AG04449 (cell line): ENCODE measurements around the gene DENND1C.

Source experiments
- CTCF ChIA-PET: fragments of 350-600 bp; formaldehyde crosslinking; extraction: SDS; loops from one replicate; lab custom pipeline; 2021; ENCODE audit warnings: antibody characterized with exemption; lab: Yijun Ruan, JAX
- POLR2A ChIA-PET: fragments of 400-600, 350-600 bp; formaldehyde crosslinking; extraction: SDS; loops from one replicate; lab custom pipeline; 2020; ENCODE audit warnings: antibody characterized with exemption, inconsistent platforms; lab: Yijun Ruan, JAX
- DNase-seq: peaks from one replicate; pipeline ENCODE4 v3.0.0-alpha.2; 2010; ENCODE audit warnings: low read depth, low spot score
- H3K4me3 ChIP-seq: 2 replicates; pipeline ENCODE4 v1.5.1; 2011; ENCODE audit warnings: low read depth, mild to moderate bottlenecking, control low read depth, low read length
- TF ChIP-seq, protein P1 (sequence below): IDR thresholded peaks from one replicate; pipeline ENCODE4 v1.5.1; 2011; ENCODE audit warnings: mild to moderate bottlenecking, moderate library complexity, low read length, control low read depth, inconsistent platforms; ENCODE audit not compliant: insufficient read depth; ENCODE audit errors: missing control alignments

DENND1C gene

DNA sequence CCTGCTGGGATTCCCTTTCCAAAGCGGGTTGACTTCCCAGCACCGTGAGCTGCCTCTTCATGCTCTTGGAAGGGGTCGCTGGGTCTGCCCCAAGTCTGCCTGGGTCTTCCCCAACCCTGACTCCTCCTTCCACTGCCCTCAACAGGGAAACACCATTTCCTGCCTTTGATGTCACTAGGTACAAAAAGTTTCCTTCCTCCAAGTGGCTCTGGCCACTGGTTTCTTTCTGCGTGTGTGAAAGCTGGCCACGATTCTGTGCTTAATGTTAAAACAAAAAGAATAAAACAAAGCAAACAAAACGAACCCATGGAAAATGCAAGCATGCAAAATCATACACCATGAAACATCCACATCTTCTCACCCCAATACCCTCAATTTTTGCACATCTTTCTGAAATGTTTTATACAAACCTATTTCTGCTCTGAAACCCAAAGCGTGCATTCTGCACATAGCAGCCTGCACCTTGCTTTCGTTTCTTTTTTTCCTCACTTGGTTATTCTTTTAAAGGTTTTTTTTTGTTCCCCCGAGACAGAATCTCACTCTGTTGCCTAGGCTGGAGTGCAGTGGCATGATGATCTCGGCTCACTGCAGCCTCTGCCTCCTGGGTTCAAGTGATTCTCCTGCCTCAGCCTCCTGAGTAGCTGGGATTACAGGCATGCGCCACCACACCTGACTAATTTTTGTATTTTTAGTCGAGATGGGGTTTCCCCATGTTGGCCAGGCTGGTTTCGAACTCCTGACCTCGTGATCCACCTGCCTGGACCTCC is 36.7 kb upstream of the DENND1C start:
- ChIA-PET CTCF (interaction anchor here (0.6 to 5.2 kb wide), 11 partner anchors 8 to 685 kb away, joined by 3 to 93 read pairs (median 4); partner anchors contain the start of gene GPR108), POLR2A (interaction anchor here (0.9 kb wide), 1 partner anchor 12 kb away, joined by 4 read pairs; the partner anchor contains the start of gene TNFSF9)
- TF ChIP-seq, protein P1, sequence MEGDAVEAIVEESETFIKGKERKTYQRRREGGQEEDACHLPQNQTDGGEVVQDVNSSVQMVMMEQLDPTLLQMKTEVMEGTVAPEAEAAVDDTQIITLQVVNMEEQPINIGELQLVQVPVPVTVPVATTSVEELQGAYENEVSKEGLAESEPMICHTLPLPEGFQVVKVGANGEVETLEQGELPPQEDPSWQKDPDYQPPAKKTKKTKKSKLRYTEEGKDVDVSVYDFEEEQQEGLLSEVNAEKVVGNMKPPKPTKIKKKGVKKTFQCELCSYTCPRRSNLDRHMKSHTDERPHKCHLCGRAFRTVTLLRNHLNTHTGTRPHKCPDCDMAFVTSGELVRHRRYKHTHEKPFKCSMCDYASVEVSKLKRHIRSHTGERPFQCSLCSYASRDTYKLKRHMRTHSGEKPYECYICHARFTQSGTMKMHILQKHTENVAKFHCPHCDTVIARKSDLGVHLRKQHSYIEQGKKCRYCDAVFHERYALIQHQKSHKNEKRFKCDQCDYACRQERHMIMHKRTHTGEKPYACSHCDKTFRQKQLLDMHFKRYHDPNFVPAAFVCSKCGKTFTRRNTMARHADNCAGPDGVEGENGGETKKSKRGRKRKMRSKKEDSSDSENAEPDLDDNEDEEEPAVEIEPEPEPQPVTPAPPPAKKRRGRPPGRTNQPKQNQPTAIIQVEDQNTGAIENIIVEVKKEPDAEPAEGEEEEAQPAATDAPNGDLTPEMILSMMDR: no peak
- no peak overlapping the region for H3K4me3 ChIP-seq
- no peak for DNase-seq

DNA sequence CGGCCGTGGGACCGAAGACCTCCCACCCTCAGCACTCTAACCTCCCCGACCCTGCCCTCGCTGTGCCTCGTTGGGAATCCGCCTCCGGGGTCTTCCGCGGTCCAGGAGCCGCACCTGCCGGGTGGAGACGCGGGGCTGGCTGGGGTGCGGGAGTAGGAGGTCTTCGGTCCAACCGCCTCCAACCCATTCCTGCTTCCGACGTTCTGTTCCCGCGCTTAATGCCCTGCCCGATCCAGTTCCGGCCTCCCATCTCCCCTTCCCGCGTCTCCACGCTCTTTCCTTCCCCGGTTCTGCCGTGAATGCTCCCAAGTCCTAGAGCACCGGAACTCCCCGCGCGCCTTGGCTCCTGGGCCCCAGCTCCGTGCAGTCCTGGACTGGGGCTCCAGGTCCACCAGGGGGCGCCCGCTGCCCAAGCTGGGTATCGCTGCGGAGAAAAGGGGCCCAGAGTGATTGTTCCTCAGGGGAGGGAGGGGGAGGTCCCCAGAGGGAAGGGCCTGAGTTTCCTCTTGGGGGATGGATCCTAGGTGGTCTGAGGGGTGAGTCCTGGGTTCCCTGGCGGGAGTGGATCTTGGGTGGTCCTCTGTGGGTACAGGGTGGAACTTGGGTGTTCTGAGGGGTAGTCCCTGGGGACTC is 35.2 kb upstream of the DENND1C start:
- DNase-seq: peak; percentile 3
- POLR2A ChIA-PET: interaction anchor here (0.6 to 1.6 kb wide), 3 partner anchors 14 to 111 kb away, joined by 3 to 8 read pairs (median 3); partner anchors contain the start of gene TNFSF9
- peak overlapping the region; percentile 73 for H3K4me3 ChIP-seq
- CTCF ChIA-PET: interaction anchor here (0.6 to 5.2 kb wide), 20 partner anchors 9 to 389 kb away, joined by 3 to 93 read pairs (median 4); partner anchors contain the start of gene GPR108
- TF ChIP-seq, protein P1: peak; percentile 98

DNA sequence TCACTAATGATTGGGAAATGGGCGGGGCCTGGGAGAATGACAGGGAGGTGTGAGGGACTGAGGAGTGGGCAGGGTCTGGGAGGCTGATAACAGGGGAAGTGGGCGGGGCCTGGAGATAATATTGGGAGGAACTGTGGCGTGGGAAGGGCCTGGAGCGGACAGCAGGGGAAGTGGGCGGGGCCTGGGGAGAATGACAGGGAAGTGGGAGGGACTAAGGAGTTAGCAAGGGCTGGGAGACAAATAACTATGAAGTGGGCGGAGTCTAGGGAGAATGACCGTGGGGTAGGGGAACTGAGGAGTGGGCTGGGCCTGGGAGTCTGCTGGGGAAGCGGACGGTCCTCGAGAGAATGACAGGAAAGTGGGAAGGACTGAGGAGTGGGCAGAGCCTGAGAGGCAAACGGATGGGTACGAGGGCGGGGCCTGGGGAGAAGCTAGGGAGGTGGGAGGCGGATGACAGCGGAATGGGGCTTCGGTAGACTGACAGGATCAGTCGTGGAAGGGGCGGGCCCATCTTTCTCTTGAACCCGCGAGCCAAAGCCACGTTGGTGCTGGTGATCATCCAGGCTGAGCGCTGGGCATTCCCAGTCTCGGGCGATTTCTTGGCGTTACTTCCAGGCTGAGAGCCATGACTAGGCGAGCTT is 34.6 kb upstream of the DENND1C start:
- DNase-seq: peak; percentile 40
- TF ChIP-seq, protein P1: no peak
- peak overlapping the region; percentile 73 for H3K4me3 ChIP-seq
- ChIA-PET CTCF (interaction anchor here (0.6 to 5.2 kb wide), 20 partner anchors 9 to 388 kb away, joined by 3 to 93 read pairs (median 4); partner anchors contain the start of gene GPR108), POLR2A (interaction anchor here (0.6 to 1.6 kb wide), 3 partner anchors 15 to 112 kb away, joined by 3 to 8 read pairs (median 3); partner anchors contain the start of gene TNFSF9)

DNA sequence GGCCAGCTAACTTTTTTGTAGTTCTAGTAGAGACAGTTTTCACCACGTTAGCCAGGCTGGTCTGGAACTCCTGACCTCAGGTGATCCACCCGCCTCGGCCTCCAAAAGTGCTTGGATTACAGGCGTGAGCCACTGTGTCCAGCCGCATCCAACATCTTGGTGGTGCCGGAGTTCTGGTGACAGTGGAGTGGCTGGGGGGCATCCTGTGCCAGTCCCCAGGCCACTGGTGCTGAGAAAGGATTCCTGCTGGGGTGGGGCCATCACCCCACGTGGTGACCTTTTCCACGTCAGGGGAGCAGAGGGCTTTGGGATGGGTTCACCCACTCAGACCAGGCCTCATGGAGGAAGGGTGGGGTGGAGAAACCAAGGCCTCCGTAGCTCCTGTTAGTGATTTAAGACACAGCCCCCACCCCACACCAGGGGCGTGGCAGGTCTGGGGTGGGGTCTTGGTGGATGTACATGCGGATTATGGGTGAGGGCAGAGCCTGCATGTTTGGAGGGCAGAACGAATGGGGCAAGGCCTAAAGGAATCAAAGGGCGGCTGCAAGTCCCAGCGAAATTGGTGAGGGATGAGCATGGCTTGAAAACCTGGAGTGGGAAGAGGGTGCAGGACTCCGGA is 33.4 kb upstream of the DENND1C start:
- POLR2A ChIA-PET: no interaction called here
- H3K4me3 ChIP-seq: no peak overlapping the region
- CTCF ChIA-PET: no interaction called here
- no peak for DNase-seq
- TF ChIP-seq, protein P1: no peak

DNA sequence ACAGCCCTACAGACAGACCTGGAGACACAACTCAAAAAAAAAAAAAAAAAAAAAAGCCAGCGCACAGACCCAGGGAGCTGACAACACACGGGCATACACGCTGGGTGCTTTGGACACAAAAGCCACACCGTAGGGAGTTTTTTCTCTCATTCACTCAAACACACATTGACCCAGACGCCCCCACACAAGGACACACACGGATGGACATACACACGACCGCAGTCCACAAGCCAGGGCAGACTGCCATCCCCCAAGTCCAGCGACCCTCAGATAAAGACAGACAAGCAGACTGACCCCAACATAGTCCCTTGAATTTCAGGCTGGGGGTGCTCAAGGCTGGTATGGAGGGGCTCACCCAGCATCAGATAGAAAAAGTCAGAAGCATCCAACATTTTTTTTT is 32.5 kb upstream of the DENND1C start:
- CTCF ChIA-PET: no interaction called here
- DNase-seq: no peak
- POLR2A ChIA-PET: no interaction called here
- TF ChIP-seq, protein P1: no peak
- no peak overlapping the region for H3K4me3 ChIP-seq
